IMR-90 (cell line): ENCODE data around the gene DRD2. TPM values are rescaled to one million over a fixed set of nuclear protein-coding genes. Genes with fewer than 3 reads are reported as not detected.

Experiments used
- ATAC-seq: fragments of 200-7000 bp; cut with Tn5 transposase; 2 replicates; pipeline ENCODE4 v1.9.1; 2020; ENCODE audit warnings: low read depth, mild to moderate bottlenecking, moderate library complexity
- BruUV-seq: library from RNA; stranded (reverse); fragments of 400-500 nt; replicated peaks from 2 replicates; lab custom pipeline; 2021; lab: Mats Ljungman, UMichigan
- CTCF ChIA-PET: fragments of 300-600 bp; formaldehyde crosslinking; extraction: SDS; loops from one replicate; lab custom pipeline; 2021; ENCODE audit warnings: antibody characterized with exemption; lab: Yijun Ruan, JAX
- POLR2A ChIA-PET: fragments of 300-600 bp; sonication (Branson Sonifier 250); formaldehyde crosslinking; loops from one replicate; lab custom pipeline; 2022; ENCODE audit warnings: antibody characterized with exemption; ENCODE audit not compliant: unreplicated experiment; lab: Charles Lee
- DNase-seq: peaks from one replicate; pipeline ENCODE4 v3.0.0; 2013
- H2AFZ ChIP-seq: replicated peaks from 2 replicates; pipeline ENCODE3; 2013; ENCODE audit warnings: low read length, mild to moderate bottlenecking; ENCODE audit not compliant: poor library complexity
- H2AK5ac ChIP-seq: 2 replicates; pipeline ENCODE4 v1.6.1; 2013; ENCODE audit warnings: low read depth, low read length, inconsistent platforms
- H2AK9ac ChIP-seq: replicated peaks from 2 replicates; pipeline ENCODE3; 2013; ENCODE audit warnings: mild to moderate bottlenecking, low read depth, low read length, moderate library complexity; ENCODE audit not compliant: poor library complexity
- H2BK120ac ChIP-seq: 2 replicates; pipeline ENCODE4 v1.6.1; 2013; ENCODE audit warnings: low read depth, low read length, inconsistent platforms
- H2BK15ac ChIP-seq: 3 replicates; pipeline ENCODE4 v1.6.1; 2013; ENCODE audit warnings: low read depth, low read length, inconsistent platforms
- H2BK20ac ChIP-seq: 2 replicates; pipeline ENCODE4 v1.6.1; 2013; ENCODE audit warnings: low read depth, mild to moderate bottlenecking, inconsistent platforms, low read length, moderate library complexity
- H2BK5ac ChIP-seq: 2 replicates; pipeline ENCODE4 v1.6.1; 2013; ENCODE audit warnings: mild to moderate bottlenecking, low read depth, low read length, inconsistent platforms; ENCODE audit not compliant: poor library complexity, severe bottlenecking
- H3K14ac ChIP-seq: replicated peaks from 2 replicates; pipeline ENCODE4 v1.6.1; 2013; ENCODE audit warnings: low read depth, low read length, inconsistent platforms
- H3K18ac ChIP-seq: 2 replicates; pipeline ENCODE4 v1.6.1; 2013; ENCODE audit warnings: low read depth, low read length, control low read depth
- H3K23ac ChIP-seq: 2 replicates; pipeline ENCODE4 v1.6.1; 2013; ENCODE audit warnings: low read depth, low read length, inconsistent platforms
- H3K27ac ChIP-seq: 2 replicates; pipeline ENCODE4 v1.5.1; 2013; ENCODE audit warnings: mild to moderate bottlenecking, control low read depth, low read length; ENCODE audit not compliant: insufficient read depth
- H3K27me3 ChIP-seq: 2 replicates; pipeline ENCODE4 v1.6.1; 2013; ENCODE audit warnings: low read length; ENCODE audit not compliant: control insufficient read depth, insufficient read depth
- H3K36me3 ChIP-seq: 2 replicates; pipeline ENCODE4 v1.6.1; 2013; ENCODE audit warnings: low read length, mixed read lengths; ENCODE audit not compliant: control insufficient read depth, insufficient read depth
- H3K4ac ChIP-seq: 2 replicates; pipeline ENCODE4 v1.6.1; 2013; ENCODE audit warnings: low read depth, low read length, inconsistent platforms
- H3K4me1 ChIP-seq: 2 replicates; pipeline ENCODE4 v1.6.1; 2013; ENCODE audit warnings: low read length, mixed read lengths; ENCODE audit not compliant: control insufficient read depth, insufficient read depth
- H3K4me2 ChIP-seq: 2 replicates; pipeline ENCODE4 v1.6.1; 2013; ENCODE audit warnings: low read depth, mild to moderate bottlenecking, control low read depth, low read length, moderate library complexity
- H3K4me3 ChIP-seq: 2 replicates; pipeline ENCODE4 v1.5.1; 2013; ENCODE audit warnings: low read depth, mild to moderate bottlenecking, control low read depth, low read length, moderate library complexity; ENCODE audit not compliant: insufficient read depth
- H3K56ac ChIP-seq: 2 replicates; pipeline ENCODE4 v1.6.1; 2013; ENCODE audit warnings: low read length, inconsistent platforms; ENCODE audit not compliant: insufficient read depth; ENCODE audit errors: extremely low read depth
- H3K79me1 ChIP-seq, 2 experiments: 2 replicates each; pipeline ENCODE4 v1.6.1; 2013; ENCODE audit warnings: low read length in 2 of 2, inconsistent platforms in 1 of 2, low read depth in 1 of 2
- H3K9ac ChIP-seq: 2 replicates; pipeline ENCODE4 v1.6.1; 2013; ENCODE audit warnings: low read depth, low read length, control low read depth
- H3K9me1 ChIP-seq: 2 replicates; pipeline ENCODE4 v1.6.1; 2013; ENCODE audit warnings: low read length, inconsistent platforms; ENCODE audit not compliant: insufficient read depth
- H3K9me3 ChIP-seq: 2 replicates; pipeline ENCODE4 v1.6.1; 2013; ENCODE audit warnings: low read length; ENCODE audit not compliant: control insufficient read depth, insufficient read depth
- H4K20me1 ChIP-seq: 2 replicates; pipeline ENCODE4 v1.6.1; 2013; ENCODE audit warnings: low read length, inconsistent platforms; ENCODE audit not compliant: insufficient read depth
- H4K5ac ChIP-seq: 2 replicates; pipeline ENCODE4 v1.6.1; 2013; ENCODE audit warnings: mild to moderate bottlenecking, low read depth, low read length, control low read depth
- H4K8ac ChIP-seq, 2 experiments: 2 replicates each; pipeline ENCODE4 v1.6.1; 2013; ENCODE audit warnings: low read depth in 2 of 2, low read length in 2 of 2, control low read depth in 1 of 2, inconsistent platforms in 1 of 2
- H4K91ac ChIP-seq: 2 replicates; pipeline ENCODE4 v1.6.1; 2013; ENCODE audit warnings: low read depth, low read length, inconsistent platforms; ENCODE audit not compliant: insufficient read depth
- BHLHE40 ChIP-seq: fragments of 150-350 bp; IDR thresholded peaks from 2 replicates; pipeline ENCODE4 v1.6.1; 2016; ENCODE audit warnings: mild to moderate bottlenecking, low read depth, low read length
- CEBPB ChIP-seq: IDR thresholded peaks from 2 replicates; pipeline ENCODE4 v1.6.1; 2012; ENCODE audit warnings: low read depth, low read length, improper control_type of control experiment
- CHD1 ChIP-seq: IDR thresholded peaks from 2 replicates; pipeline ENCODE4 v1.6.1; 2012; ENCODE audit warnings: low read depth, low read length, improper control_type of control experiment
- ELK1 ChIP-seq: fragments of 150-350 bp; IDR thresholded peaks from 2 replicates; pipeline ENCODE4 v1.6.1; 2016; ENCODE audit warnings: low read depth, mild to moderate bottlenecking, low read length, moderate library complexity, borderline replicate concordance
- FOS ChIP-seq: fragments of 150-350 bp; IDR thresholded peaks from 2 replicates; pipeline ENCODE4 v1.6.1; 2016; ENCODE audit warnings: low read depth, low read length
- MAFK ChIP-seq: IDR thresholded peaks from 2 replicates; pipeline ENCODE4 v1.6.1; 2012; ENCODE audit warnings: low read depth, low read length, improper control_type of control experiment
- MAZ ChIP-seq: IDR thresholded peaks from 2 replicates; pipeline ENCODE4 v1.6.1; 2012; ENCODE audit warnings: low read depth, mild to moderate bottlenecking, low read length, improper control_type of control experiment, moderate library complexity, borderline replicate concordance
- MXI1 ChIP-seq: IDR thresholded peaks from 2 replicates; pipeline ENCODE4 v1.6.1; 2012; ENCODE audit warnings: low read depth, mild to moderate bottlenecking, low read length, moderate library complexity, borderline replicate concordance
- NFE2L2 ChIP-seq: fragments of 150-350 bp; IDR thresholded peaks from 2 replicates; pipeline ENCODE4 v1.6.1; 2016; ENCODE audit warnings: low read depth, mild to moderate bottlenecking, low read length
- POLR2A ChIP-seq: IDR thresholded peaks from 2 replicates; pipeline ENCODE4 v1.6.1; 2012; ENCODE audit warnings: mild to moderate bottlenecking, low read depth, low read length
- RAD21 ChIP-seq: IDR thresholded peaks from 2 replicates; pipeline ENCODE4 v1.6.1; 2012; ENCODE audit warnings: low read length, improper control_type of control experiment
- RCOR1 ChIP-seq: IDR thresholded peaks from 2 replicates; pipeline ENCODE4 v1.6.1; 2012; ENCODE audit warnings: mild to moderate bottlenecking, low read length, improper control_type of control experiment; ENCODE audit not compliant: insufficient replicate concordance
- RFX5 ChIP-seq: IDR thresholded peaks from 2 replicates; pipeline ENCODE4 v1.8.0; 2012; ENCODE audit warnings: low read depth, mild to moderate bottlenecking, low read length, moderate library complexity
- SMC3 ChIP-seq: fragments of 150-350 bp; IDR thresholded peaks from 2 replicates; pipeline ENCODE4 v1.6.1; 2016; ENCODE audit warnings: low read depth, mild to moderate bottlenecking, antibody characterized with exemption, low read length, moderate library complexity
- USF2 ChIP-seq: fragments of 150-350 bp; IDR thresholded peaks from 2 replicates; pipeline ENCODE4 v1.6.1; 2017; ENCODE audit warnings: mild to moderate bottlenecking, antibody characterized with exemption, low read length, low read depth
- WGBS, 2 experiments: methylation state at CpG; one replicate each; pipeline versions ENCODE4 v1.1.5 to v1.1.7; 2013; ENCODE audit warnings: missing lambda C conversion rate in 2 of 2; ENCODE audit not compliant: insufficient read length in 1 of 2; ENCODE audit errors: extremely low coverage in 2 of 2; 5-methylcytosine and 5-hydroxymethylcytosine counted together
- dilution Hi-C: fragments of 300-500 bp; cut with HindIII; formaldehyde crosslinking; loops from one replicate; pipeline ENCODE4 v1.14.3; 2018; ENCODE audit warnings: low sequenced_read_pairs; ENCODE audit not compliant: unreplicated experiment
- in situ Hi-C: fragments of 300-500 bp; cut with MboI; formaldehyde crosslinking; loops from 3 replicates; pipeline ENCODE4 v1.14.3; 2019; ENCODE audit warnings: low sequenced_read_pairs, inconsistent platforms, mixed read lengths
- intact Hi-C: fragments of 100-400 bp; cut with micrococcal nuclease; formaldehyde crosslinking; loops from 2 replicates; pipeline ENCODE4 v1.10.0; 2022
- polyA plus RNA-seq, 3 experiments: library from polyadenylated mRNA; depleted of rRNA; stranded (reverse); fragments of >200 nt; gene quantifications; 2 replicates each; pipeline ENCODE4 v1.2.3, GENCODE V29; 2012; ENCODE audit warnings: low replicate concordance in 1 of 3
- total RNA-seq: library from RNA; depleted of rRNA; stranded (reverse); fragments of >200 nt; gene quantifications from 2 replicates; pipeline ENCODE4 v1.2.3, GENCODE V29; 2012
- TF ChIP-seq, protein P1 (sequence below): conservative IDR thresholded peaks from 2 replicates; pipeline ENCODE4 v1.5.1; 2012; ENCODE audit warnings: mild to moderate bottlenecking, low read depth, low read length, improper control_type of control experiment

Gene DRD2
- total and polyA plus RNA-seq, 2 of the 4 experiments (the other 2 are of a cell fraction) = not detected

- Histone ChIP-seq H3K14ac (no peak overlapping the region), H4K8ac (no peak overlapping the region), H3K9me3 (no peaks in the 10 kb centered on the region), H3K27me3 (peaks cover 35% of the 10 kb centered on the region), H3K4me3 (no peak overlapping the region), H3K79me1 (no peaks in the 10 kb centered on the region), H4K20me1 (no peaks in the 10 kb centered on the region), H3K9me1 (no peaks in the 10 kb centered on the region), H3K23ac (no peak overlapping the region), H4K91ac (no peak overlapping the region), H2BK5ac (no peak overlapping the region), H2BK20ac (no peak overlapping the region), H3K4ac (no peak overlapping the region), H2BK15ac (no peak overlapping the region), H3K4me1 (no peaks in the 10 kb centered on the region), H2BK120ac (no peak overlapping the region), H2AK9ac (no peak overlapping the region), H3K4me2 (no peak overlapping the region), H2AK5ac (no peak overlapping the region), H2AFZ (no peak overlapping the region), H4K5ac (no peak overlapping the region), H3K9ac (no peak overlapping the region), H3K18ac (no peak overlapping the region), H3K27ac (no peak overlapping the region), H3K36me3 (no peaks in the 10 kb centered on the region), H3K56ac (no peak overlapping the region)
- no TSS peak for BruUV-seq
- no peak for DNase-seq
- dilution Hi-C loops = no loop called here
- WGBS, 2 experiments = 100% methylated on average over 1 of the region's 3 CpGs; no CpG with 5 or more reads in 1 of the 2 experiments
- POLR2A ChIA-PET = no interaction called here
- intact Hi-C loops = no loop called here
- no peak for TF ChIP-seq MXI1
- TF ChIP-seq, protein P1, sequence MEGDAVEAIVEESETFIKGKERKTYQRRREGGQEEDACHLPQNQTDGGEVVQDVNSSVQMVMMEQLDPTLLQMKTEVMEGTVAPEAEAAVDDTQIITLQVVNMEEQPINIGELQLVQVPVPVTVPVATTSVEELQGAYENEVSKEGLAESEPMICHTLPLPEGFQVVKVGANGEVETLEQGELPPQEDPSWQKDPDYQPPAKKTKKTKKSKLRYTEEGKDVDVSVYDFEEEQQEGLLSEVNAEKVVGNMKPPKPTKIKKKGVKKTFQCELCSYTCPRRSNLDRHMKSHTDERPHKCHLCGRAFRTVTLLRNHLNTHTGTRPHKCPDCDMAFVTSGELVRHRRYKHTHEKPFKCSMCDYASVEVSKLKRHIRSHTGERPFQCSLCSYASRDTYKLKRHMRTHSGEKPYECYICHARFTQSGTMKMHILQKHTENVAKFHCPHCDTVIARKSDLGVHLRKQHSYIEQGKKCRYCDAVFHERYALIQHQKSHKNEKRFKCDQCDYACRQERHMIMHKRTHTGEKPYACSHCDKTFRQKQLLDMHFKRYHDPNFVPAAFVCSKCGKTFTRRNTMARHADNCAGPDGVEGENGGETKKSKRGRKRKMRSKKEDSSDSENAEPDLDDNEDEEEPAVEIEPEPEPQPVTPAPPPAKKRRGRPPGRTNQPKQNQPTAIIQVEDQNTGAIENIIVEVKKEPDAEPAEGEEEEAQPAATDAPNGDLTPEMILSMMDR = no peak
- no peak for TF ChIP-seq ELK1
- TF ChIP-seq RAD21 = no peak
- TF ChIP-seq POLR2A = no peak
- no peak for TF ChIP-seq BHLHE40
- TF ChIP-seq MAZ = no peak
- TF ChIP-seq SMC3 = no peak
- TF ChIP-seq USF2 = no peak
- TF ChIP-seq RCOR1 = no peak
- TF ChIP-seq RFX5 = no peak
- TF ChIP-seq NFE2L2 = no peak
- TF ChIP-seq CEBPB = no peak
- no peak for TF ChIP-seq CHD1
- no peak for TF ChIP-seq MAFK
- no peak for TF ChIP-seq FOS
- CTCF ChIA-PET = no interaction called here
- no peak for ATAC-seq
- in situ Hi-C loops = no loop called here
Measured at GRCh38 chr11:113385749-113386148, 89.4 kb downstream of the DRD2 start.
